Spinal cord (tissue), 10 donors: ENCODE data around the gene RAD51B. TPM values are rescaled to one million over a fixed set of nuclear protein-coding genes. Genes with fewer than 3 reads are reported as not detected.
A peak's percentile ranks its signal among the peaks of the same experiment; 100 is the strongest.

Experiments
- DNase-seq, 6 donors: peaks; one replicate each; pipeline versions ENCODE4 v3.0.0 to v3.0.0-alpha.2; 2013 to 2015; ENCODE audit warnings: low spot score in 6 of 6, low read depth in 4 of 6
- H3K27ac ChIP-seq: one replicate; pipeline ENCODE4 v1.5.1; 2013; ENCODE audit warnings: low read depth, low read length, control low read depth
- H3K27me3 ChIP-seq: one replicate; pipeline ENCODE4 v1.6.1; 2013; ENCODE audit warnings: low read length; ENCODE audit not compliant: control insufficient read depth, insufficient read depth
- H3K36me3 ChIP-seq: one replicate; pipeline ENCODE4 v1.6.1; 2013; ENCODE audit warnings: low read length; ENCODE audit not compliant: control insufficient read depth, insufficient read depth
- H3K4me1 ChIP-seq: one replicate; pipeline ENCODE4 v1.6.1; 2013; ENCODE audit warnings: low read length; ENCODE audit not compliant: control insufficient read depth, insufficient read depth
- H3K4me3 ChIP-seq: one replicate; pipeline ENCODE4 v1.5.1; 2013; ENCODE audit warnings: low read depth, low read length, control low read depth
- H3K9me3 ChIP-seq: one replicate; pipeline ENCODE4 v1.6.1; 2013; ENCODE audit warnings: low read length; ENCODE audit not compliant: control insufficient read depth, insufficient read depth
- WGBS: methylation state at CpG from one replicate; pipeline ENCODE4 v1.1.5; 2013; ENCODE audit warnings: missing lambda C conversion rate; ENCODE audit not compliant: insufficient coverage; 5-methylcytosine and 5-hydroxymethylcytosine counted together
- polyA plus RNA-seq, 2 donors: library from polyadenylated mRNA; unstranded; fragments of 120-200 nt; gene quantifications; one replicate each; pipeline ENCODE4 v1.2.1, GENCODE V29; 2013; ENCODE audit not compliant: insufficient read length in 2 of 2
- total RNA-seq, 2 donors: library from RNA; depleted of rRNA in 1 of 2; stranded (reverse); fragments of 120-200 nt in 1 of 2; fragments of >200 nt in 1 of 2; gene quantifications; one replicate each; pipeline versions ENCODE4 v1.2.3 to v1.2.4, GENCODE V29; 2013 to 2014
- donor health status: healthy.

The RAD51B gene
- total and polyA plus RNA-seq, 4 donors = 5.7 to 28.9 (median 14.4) TPM

DNA sequence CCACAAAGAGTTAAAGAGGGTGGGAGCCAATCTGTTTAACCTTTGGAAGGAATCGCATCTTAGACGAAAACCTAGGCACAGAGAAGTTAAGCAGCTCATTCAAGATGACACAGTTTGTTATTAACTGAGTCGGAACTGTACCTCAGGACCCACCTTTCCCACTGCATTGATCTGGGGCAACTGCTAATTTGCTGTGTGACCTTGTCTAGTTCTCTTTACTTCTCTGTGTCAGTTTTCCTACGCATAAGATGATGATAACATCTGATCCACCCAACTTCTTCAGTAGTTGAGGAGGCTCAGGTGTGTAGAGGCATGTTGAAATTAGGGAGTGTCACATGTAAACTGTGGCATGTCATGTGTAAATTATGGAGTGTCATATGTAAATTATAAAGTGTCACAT lies 787.1 kb downstream of the RAD51B start:
- Histone ChIP-seq H3K4me3 (no peak overlapping the region), H3K9me3 (no peaks in the 10 kb centered on the region), H3K27ac (peak overlapping the region; percentile 86), H3K36me3 (no peaks in the 10 kb centered on the region), H3K4me1 (peaks cover 32% of the 10 kb centered on the region), H3K27me3 (no peaks in the 10 kb centered on the region)
- 78% methylated on average over 3 of the region's 4 CpGs for WGBS
- no peak for DNase-seq

- Histone ChIP-seq H3K27ac (peak overlapping the region; percentile 86), H3K27me3 (no peaks in the 10 kb centered on the region), H3K9me3 (no peaks in the 10 kb centered on the region), H3K36me3 (no peaks in the 10 kb centered on the region), H3K4me3 (no peak overlapping the region), H3K4me1 (peaks cover 32% of the 10 kb centered on the region)
- 35% methylated on average over 13 of the region's 17 CpGs for WGBS
- DNase-seq = peak in 2 of 6 donors; percentile 39 to 62
Measured at GRCh38 chr14:68607081-68607866, 787.7 kb downstream of the RAD51B start.

GRCh38 chr14:68607867-68608573 lies 788.4 kb downstream of the RAD51B start:
- Histone ChIP-seq H3K36me3 (no peaks in the 10 kb centered on the region), H3K27ac (peak overlapping the region; percentile 86), H3K4me1 (peaks cover 32% of the 10 kb centered on the region), H3K27me3 (no peaks in the 10 kb centered on the region), H3K4me3 (no peak overlapping the region), H3K9me3 (no peaks in the 10 kb centered on the region)
- WGBS = 50% methylated on average over 5 of the region's 14 CpGs
- DNase-seq = peak in 2 of 6 donors; percentile 59

DNA sequence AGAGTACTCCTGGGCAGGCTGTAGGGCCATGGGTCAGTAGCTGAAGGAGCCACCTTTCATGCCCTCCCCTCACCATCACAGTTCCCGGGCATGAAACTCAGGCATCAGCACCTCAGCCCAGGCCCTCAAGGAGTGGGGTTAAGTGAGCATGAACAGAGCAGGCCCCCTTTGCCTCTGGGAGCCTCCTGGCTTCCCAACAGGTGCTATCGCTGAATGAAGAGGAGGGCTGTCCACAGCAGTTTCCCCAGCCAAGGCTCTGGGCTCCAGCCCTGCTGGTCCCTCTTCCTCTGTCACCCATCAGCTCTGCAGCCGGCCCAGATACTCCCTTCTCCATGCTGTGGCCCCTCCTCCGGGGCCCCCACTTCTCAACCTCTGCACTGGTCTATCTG lies 789.0 kb downstream of the RAD51B start:
- Histone ChIP-seq H3K4me3 (no peak overlapping the region), H3K36me3 (no peaks in the 10 kb centered on the region), H3K9me3 (no peaks in the 10 kb centered on the region), H3K27me3 (no peaks in the 10 kb centered on the region), H3K27ac (peak overlapping the region; percentile 86), H3K4me1 (peaks cover 32% of the 10 kb centered on the region)
- WGBS = 100% methylated on average over 3 of the region's 4 CpGs
- DNase-seq = no peak

- WGBS = 91% methylated on average over 7 of the region's 7 CpGs
- Histone ChIP-seq H3K27me3 (no peaks in the 10 kb centered on the region), H3K9me3 (no peaks in the 10 kb centered on the region), H3K27ac (no peak overlapping the region), H3K36me3 (no peaks in the 10 kb centered on the region), H3K4me3 (no peak overlapping the region), H3K4me1 (peaks cover 32% of the 10 kb centered on the region)
- no peak for DNase-seq
Measured at GRCh38 chr14:68609012-68609411, 789.4 kb downstream of the RAD51B start.

DNA sequence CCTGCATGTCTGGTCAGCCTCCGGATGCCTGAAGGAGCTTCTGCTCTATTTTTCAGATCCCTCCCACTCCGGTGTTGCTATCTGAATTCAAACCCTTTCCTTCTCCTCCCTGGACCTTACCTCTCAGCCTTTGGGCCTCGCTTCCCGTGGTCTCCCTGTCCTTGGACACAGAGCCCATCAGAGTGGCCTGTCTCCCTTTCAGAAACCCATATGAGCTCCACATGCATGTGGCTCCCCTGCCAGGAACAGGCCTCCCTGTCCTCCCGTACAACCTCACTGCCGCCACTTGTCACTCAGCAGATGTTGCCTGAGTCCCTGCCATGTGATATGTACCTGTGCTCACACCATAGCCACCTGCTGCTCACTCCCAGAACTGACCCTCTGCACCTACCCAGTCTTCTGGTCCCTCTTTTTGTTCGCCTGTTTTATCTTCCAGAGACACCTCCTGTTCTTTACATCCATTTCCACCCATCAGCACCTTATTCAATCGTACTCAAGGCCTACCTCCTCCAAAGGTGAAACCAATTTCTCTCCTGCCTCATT lies 790.7 kb downstream of the RAD51B start:
- H3K27me3 ChIP-seq = no peaks in the 10 kb centered on the region
- no peaks in the 10 kb centered on the region for H3K36me3 ChIP-seq
- WGBS = over 99% methylated on average over 7 of the region's 8 CpGs
- no peak overlapping the region for H3K4me3 ChIP-seq
- peaks cover 2% of the 10 kb centered on the region for H3K9me3 ChIP-seq
- H3K27ac ChIP-seq = no peak overlapping the region
- no peak for DNase-seq
- H3K4me1 ChIP-seq = peaks cover 32% of the 10 kb centered on the region

GRCh38 chr14:68611599-68611998 lies 792.0 kb downstream of the RAD51B start:
- no peak for DNase-seq
- Histone ChIP-seq H3K4me3 (no peak overlapping the region), H3K27me3 (no peaks in the 10 kb centered on the region), H3K36me3 (no peaks in the 10 kb centered on the region), H3K27ac (peak overlapping the region; percentile 11), H3K4me1 (peaks cover 26% of the 10 kb centered on the region), H3K9me3 (peaks cover 10% of the 10 kb centered on the region)
- WGBS = 41% methylated on average over 3 of the region's 4 CpGs

GRCh38 chr14:68612049-68612448 lies 792.5 kb downstream of the RAD51B start:
- no peak for DNase-seq
- no peak overlapping the region for H3K4me3 ChIP-seq
- WGBS = 72% methylated on average over 4 of the region's 5 CpGs
- H3K36me3 ChIP-seq = no peaks in the 10 kb centered on the region
- no peaks in the 10 kb centered on the region for H3K27me3 ChIP-seq
- peak overlapping the region; percentile 40 for H3K27ac ChIP-seq
- peaks cover 13% of the 10 kb centered on the region for H3K9me3 ChIP-seq
- peaks cover 23% of the 10 kb centered on the region for H3K4me1 ChIP-seq

- Histone ChIP-seq H3K36me3 (no peaks in the 10 kb centered on the region), H3K4me3 (no peak overlapping the region), H3K27ac (no peak overlapping the region), H3K27me3 (no peaks in the 10 kb centered on the region), H3K4me1 (peaks cover under 1% of the 10 kb centered on the region), H3K9me3 (peaks cover 22% of the 10 kb centered on the region)
- no peak for DNase-seq
- no CpG with 5 or more reads among the region's 1 CpG for WGBS
Measured at GRCh38 chr14:68616221-68616902, 796.8 kb downstream of the RAD51B start.
